ENCODE measurements around the gene BABAM2.

The BABAM2 gene

DNA sequence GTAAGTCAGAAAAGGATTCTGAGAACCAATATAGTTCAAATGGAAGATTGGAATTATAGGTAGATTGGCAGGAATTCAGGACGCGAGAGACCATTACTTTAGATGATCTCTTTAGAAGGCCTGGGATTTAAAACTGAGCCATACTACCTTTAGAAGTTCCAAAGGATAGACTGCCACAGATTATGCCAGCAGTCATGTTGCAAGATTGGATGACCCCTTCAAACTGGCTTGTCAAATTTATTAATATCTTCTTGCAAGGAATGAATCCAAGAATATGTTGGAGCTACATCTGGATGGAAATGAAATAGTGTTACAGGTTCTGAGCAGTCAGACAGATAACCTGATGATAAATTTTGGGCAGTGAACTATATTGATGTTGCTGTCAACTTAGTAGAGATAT lies 22.0 kb downstream of the BABAM2 start:
- no peak for DNase-seq (ENCODE audit: low read depth)

DNA sequence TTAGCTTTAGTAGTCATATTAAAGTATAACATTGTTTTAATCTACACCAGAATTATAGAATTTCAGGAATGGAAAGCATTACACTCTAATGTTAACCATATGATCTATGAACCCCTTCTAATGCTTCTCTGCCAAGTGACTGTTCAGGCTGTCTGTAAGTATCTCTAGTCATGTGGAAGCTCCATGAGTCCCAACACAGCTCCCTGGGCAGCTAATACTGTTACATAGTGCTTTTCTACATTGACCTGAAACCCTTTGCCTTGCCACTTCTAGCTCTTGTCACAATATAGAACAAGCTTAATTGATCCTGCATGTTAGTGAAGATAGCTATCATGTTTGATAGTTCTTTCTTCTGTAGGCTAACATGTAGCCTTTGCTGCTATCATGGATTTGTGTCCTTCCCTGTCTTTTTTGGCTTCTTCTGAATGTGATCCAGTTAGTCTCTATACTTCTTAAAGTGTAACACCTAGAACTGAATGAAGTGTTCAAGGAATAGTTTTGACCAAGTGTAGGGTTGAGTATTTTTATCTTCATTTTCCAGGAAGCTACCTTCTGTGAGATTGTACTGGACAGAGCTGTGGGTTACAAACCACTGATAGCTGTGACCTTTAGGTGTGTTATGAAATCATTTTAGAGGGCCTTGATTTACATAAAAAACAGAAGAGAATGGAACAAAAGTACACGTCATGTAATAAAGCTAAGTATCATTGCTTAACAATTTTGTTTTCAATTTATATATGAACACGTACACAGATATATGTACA lies 23.7 kb downstream of the BABAM2 start:
- DNase-seq (ENCODE audit: low read depth) = peak; percentile 43

DNA sequence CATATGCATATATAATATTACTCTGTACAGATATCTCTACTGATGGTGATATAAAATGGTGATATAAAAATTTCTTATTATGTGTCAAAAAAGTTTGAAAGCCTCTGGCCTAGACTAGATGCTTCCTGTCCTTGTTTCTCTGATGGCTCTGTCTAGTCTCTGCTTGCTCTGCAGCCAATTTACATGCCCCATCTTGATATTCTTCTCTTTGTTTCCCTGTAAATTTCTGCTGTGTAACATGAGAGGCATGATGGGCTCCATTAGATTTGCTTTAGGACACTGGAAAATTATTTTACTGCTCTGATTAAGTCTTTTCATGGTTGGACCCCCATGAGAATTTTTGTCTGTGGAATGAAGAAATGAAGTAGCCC lies 24.3 kb downstream of the BABAM2 start:
- no peak for DNase-seq (ENCODE audit: low read depth)

DNA sequence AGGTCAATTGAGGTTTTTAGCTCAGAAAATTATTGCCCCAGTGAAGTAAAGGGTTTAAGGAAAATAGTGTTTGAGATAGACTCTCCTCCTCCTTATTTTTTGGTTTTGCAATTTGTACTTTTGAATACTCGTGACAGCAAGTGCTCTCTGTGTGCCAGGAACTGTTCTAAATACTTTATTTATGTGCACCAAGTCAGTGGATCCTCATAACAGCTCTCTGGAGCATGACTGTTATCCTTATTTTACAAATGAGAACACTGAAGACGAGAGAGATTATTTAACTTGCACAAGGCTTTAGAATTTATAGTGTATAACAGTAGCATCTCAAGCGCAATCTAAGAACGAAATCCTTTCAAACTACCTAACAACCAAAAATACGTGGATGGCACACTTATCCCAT lies 24.7 kb downstream of the BABAM2 start:
- no peak for DNase-seq (ENCODE audit: low read depth)

DNA sequence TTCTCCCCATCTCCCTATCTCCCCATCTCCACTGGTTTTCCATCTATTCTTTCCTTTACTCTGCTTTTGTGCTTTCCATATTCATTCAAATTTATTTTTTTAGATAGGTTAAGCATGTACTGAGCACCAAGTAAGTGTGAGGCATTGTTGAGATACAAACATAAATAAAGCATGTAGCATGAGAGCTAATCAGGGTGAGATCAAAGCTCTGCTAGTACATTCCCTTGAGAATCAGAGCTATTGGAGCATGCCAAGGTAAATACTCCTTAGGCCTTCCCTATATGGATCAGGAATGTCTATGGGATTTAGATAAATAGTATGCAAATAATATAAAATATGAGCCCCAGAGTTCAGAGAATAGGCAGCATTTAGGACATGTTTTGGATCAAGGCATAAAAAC lies 25.3 kb downstream of the BABAM2 start:
- no peak for DNase-seq (ENCODE audit: low read depth)

DNA sequence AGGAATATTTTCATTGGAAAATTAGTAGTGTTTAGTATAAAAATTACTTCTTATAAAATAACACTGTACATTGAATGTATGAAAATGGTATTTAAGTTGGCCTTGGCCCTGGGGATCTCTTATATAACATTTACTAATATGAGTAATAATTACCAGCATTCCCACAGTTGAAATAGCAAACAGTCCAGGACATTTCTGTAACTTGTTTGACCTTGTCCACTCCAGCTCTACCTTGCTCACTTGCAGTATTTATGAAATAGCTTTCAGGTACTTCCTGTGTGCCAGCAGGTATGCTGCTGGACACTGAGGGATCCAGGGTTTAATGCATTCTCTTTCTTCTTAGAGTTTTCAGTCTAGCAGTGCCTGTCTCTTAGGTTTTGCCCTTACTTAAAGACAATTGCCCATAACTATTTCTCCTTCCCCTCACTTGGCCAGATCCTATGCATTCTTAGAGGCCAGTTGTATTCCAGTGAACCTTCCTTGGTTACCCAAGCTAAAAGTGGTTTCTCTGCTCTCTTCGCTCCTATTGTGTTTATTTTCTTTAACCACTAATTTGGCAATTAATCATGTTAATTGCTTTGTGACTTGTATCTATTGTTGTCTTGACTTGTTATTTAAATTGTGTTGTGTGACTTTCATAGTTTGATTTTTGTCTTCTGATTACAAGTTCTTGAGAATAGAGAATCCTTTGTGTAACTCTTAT lies 25.9 kb downstream of the BABAM2 start:
- DNase-seq (ENCODE audit: low read depth) = no peak

DNA sequence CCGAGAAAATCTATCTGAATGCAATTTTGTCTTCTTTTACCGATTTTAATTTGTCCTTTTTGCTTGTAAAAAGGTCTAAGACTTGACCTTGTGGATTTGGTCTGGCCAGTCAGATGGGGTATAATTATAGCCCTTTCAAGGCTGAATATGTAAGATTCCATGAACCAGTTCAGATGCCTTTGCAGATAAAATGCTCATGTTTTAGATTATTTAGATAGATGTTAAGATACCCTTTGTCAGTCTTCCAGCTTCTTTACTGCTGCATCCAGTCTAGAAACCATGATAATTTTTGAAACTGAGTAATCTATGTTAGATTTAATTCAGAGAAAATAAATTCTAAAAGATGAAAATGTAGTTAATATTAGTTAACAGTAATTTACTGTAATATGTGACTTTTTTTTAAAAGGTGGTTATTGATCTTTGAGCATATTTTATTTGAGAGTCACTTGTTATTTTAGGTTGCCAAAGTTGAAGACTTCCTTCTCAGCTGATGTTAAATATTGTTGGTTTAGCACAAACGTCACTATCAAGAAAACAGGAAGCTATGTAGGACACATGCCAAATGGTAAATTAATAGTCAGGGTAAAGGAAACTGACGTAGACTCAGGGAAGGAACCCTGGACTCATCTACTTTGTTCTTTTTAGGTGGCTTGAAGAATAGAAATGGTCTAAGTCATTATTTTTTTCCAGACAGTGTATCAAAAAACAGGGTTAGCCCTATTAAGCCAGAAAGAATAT lies 29.8 kb downstream of the BABAM2 start:
- DNase-seq (ENCODE audit: low read depth) = no peak

DNA sequence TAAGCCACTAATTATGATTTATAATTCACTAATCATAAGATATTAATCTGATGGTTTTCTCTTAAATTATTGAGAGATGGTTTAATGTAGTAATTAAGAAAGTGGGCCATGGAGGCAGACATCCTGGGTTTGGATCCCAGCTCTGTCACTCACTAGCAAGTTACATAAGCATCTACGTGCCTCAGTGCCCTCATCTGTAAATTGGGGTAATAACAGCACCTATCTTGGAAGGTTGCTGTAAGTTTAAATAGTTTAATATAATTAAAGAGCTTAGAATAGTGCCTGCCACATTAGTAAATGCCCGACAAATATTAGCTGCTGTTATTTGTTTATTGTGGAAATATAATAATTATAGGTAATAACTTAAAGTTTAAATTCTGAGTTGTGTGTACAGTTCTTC lies 30.9 kb downstream of the BABAM2 start:
- DNase-seq (ENCODE audit: low read depth) = no peak

DNA sequence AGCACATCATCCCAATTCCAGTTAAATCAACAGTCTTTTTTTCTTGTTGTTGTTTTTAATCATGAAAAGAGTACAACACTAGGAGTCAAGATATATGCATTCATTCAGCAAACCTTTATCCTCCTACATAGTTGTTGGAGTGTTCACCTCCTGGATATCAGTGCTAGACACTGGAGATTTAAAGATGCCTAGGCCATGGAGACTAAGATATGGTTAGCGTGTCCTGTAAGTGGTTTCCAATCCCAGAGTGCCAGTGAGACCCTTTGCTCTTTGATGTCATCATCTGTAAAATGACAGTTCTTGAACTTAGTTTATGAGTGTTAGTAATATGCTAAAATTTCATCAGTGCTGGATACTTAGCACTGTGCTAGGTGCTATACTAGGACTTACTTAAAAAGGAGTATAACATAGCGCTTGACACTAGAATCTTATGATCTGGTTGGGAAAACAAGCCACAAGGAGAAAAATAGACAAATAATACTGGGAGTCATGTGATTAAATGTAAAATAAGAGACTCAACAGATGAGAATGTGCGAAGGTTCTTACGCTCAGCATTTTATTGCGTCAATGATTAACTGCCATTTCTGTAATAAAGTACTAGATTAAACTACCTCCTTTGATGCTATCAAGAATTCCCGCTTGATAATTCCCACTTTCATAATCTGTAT lies 31.5 kb downstream of the BABAM2 start:
- no peak for DNase-seq (ENCODE audit: low read depth)

DNA sequence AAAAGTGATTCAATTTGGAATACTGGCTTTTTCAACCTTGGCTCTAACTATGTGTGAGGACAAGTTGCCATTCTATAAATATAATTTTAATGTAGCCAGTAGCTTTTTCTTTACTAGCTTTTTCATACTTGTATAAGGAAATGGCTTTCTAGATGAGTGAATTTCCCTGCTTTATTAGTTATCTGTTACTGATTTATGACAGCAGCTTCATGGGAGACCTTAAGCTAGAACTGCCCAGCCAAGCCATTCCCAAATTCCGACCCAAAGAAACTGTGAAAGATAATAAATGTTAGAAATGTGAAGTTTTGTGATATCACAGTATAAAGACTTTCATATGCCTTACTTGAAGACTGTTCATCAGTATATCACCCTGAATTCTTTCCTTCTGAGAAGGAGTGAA lies 32.3 kb downstream of the BABAM2 start:
- DNase-seq (ENCODE audit: low read depth) = no peak

DNA sequence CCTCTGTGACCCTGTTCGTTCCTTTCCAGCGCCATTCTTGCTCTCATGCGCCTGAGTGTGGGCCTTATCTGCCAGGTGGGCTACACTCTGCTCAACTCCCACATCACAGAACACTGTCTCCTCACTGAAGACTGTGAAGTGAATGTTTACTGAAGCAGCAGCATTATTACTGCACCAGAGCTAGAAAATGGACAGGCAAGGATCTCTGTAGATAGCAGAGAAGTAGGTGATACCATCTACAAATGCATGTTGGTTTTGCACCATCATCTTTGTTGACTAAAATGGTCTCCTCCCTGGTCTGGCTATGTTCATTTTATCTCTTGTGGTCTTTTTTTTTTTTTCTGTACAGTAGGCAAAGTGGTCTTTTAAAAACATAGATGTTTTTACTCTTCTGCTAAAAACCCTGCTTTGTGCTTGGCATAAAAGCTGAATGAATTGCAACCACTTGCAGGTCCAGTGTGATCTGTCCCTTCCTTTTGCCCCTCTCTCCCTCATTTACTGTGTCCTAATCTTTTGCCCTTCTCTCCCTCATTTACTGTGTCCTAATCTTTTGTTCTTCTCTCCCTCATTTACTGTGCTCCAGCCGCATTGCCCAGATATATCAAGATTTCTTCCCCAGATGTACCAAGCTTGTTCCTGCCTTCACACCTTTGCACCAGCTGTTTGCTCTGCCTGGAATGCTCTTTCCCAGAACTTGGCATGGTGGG lies 35.4 kb downstream of the BABAM2 start:
- no peak for DNase-seq (ENCODE audit: low read depth)

DNA sequence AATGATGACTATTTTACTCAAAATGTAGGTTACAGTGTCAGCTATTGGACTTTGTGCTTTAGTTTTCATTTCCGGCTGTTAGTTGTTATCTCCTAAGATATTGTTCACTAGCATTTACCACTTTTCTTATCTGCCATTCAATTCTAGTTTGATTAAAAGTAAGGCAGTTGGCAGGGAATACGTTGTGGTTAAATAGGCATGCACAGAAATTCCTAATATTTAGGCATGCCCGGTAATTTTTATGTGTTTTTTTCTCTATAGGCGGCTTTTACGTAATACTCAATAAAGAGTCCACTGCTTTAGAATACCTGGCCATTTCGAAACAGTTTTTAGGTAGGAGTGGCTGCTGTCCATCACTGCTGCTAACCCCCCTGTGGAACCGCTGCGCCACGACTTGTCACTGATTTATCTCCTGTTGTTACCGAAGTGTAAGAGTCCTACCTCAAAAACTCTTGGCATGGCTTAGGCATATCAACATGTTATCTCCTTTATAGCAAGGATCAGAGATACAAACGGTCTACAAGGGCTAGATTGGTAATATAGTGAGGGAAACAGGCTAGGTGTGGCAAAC lies 39.5 kb downstream of the BABAM2 start:
- no peak for DNase-seq (ENCODE audit: low read depth)

DNA sequence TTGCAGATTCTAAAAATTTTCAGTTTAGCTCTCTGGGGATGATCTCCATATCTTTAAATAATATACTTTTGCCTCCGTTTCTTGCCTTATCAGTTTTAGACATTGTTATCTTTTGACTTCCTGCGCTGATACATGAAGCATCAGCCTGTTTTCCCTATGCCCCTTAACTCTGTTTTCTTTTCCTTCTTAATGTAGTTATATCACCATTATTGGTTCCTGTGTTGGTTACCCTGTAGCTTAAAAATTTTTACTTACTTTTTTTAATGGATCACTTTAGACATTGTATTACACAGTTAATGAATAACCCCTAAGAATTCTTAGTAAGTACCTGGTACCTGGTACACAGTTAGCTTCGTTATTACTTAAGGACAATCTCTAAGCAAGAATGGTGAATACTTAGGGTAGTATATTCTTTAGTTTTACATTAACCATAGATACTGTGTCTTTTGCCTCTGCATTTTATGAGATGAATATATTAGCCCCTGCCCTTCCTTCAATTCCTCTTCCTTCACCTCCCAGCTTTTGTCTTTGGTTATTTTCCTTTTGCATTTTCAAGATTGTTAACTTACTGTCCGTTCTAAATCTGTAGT lies 40.9 kb downstream of the BABAM2 start:
- DNase-seq (ENCODE audit: low read depth) = no peak

DNA sequence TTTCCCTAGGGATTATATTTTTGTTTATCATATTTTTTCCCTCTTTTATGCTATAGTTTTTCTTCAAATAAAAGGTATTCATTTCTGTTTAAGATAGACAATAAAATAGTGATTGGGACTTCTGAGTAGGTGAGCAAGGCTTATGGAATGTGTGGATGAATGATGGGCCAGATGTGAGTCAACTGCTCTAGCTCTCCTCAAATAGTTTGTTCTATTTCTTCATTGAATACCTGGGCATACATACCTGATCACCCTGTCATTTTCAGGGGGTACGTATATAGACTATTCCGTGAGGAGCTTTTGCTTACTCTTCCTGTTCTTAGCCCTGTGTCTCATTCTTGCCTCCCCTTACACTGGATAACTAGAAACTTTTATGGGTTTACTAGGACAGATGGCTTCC lies 41.9 kb downstream of the BABAM2 start:
- no peak for DNase-seq (ENCODE audit: low read depth)

DNA sequence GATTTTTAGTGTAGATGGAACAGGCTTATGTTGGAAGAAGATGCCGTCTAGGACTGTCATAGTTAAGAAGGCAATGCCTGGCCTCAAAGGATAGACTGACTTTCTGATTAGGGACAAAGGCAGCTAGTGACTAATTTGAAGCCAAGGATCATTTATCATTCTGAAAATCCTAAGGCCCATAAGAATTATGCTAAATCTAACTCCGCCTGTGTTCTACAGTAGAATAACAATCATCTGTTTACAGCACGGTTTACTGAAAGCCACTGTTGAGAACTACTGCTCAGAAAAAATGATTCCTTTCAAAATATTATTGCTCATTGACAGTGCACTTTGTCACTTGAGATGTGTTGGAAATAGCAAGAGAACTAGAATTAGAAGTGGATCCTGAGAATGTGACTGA lies 44.5 kb downstream of the BABAM2 start:
- no peak for DNase-seq (ENCODE audit: low read depth)

DNA sequence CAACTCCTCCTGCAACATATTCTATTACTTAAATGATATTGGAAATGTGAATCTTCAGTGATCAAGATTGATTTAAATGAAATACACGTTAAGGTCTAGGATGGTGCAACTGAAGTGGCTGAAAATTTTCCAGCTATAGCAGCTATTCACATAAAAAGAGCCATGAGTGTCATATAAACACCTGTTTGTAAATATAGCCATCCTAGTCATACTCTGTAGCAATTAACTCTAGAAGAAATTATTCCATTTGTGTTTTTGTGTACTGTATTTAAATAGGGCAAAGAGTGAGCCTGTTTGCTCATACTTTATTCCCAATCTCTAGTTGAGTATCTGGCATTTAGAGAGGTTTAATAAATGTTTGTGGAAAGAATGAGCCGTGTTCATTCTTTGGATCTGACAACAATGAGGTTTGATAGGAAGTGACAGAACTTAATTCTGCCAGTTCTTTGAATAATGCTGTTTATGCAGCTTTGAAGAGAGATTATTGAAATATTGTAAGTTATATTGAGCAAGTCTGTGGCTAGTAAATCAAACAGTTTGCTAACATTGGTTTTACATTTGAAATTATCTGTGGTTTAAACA lies 49.7 kb downstream of the BABAM2 start:
- no peak for DNase-seq (ENCODE audit: low read depth)

DNA sequence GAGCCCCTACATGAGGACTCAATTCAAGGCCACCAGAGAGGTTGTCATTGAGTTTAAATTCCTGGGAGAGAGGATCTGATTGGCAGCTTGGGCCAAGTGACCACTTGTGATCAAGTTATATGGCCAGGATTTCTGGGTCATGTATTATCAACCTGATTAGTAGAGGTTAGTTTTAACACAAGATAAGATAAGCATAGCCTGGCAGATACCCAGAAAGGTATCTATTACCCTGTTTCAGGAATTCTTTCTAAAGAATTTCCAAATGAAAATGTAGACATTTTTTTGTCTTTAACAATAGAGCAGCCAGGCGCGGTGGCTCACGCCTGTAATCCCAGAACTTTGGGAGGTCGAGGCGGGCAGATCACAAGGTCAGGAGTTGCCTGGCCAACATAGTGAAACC lies 50.5 kb downstream of the BABAM2 start:
- no peak for DNase-seq (ENCODE audit: low read depth)

DNA sequence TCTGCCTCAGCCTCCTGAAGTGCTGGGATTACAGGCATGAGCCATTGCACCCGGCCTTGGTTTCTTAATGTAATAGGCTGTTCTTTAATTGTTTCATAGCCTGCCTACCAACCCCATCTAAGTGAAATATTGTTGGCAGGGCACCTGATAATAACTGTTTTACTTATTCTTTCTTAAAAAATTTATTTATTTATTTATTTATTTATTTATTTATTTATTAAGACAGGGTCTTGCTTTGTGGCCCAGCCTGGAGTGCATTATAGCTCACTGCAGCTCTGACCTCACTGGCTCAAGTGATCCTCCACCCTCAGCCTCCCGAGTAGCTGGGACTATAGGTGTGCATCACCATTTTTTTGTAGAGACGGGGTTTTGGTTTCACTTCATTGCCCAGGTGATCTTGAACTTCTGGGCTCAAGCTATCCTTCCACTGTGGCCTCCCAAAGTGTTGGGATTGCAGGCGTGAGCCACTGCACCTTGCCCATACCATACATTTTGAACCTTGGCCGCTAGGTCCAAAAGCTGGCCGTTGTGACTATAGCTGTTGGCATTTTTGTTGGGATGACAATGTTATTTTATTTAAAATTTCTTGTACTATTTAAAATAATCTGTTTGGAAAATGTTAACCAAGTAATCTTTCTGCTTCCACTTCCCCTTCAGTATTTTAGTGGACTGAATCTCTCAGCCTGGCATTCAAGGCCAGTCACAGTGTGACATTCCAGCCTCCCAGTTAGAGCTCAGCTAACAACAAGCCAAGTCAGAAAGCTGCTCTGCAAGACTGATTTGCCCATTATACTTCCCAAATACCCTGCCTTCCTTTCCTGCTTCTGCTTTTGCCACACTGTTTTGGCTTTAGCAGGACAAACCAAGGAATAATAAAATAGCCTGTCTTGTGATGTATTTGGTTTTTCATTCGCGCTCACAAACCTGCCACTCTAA lies 52.4 kb downstream of the BABAM2 start:
- no peak for DNase-seq (ENCODE audit: low read depth)

DNA sequence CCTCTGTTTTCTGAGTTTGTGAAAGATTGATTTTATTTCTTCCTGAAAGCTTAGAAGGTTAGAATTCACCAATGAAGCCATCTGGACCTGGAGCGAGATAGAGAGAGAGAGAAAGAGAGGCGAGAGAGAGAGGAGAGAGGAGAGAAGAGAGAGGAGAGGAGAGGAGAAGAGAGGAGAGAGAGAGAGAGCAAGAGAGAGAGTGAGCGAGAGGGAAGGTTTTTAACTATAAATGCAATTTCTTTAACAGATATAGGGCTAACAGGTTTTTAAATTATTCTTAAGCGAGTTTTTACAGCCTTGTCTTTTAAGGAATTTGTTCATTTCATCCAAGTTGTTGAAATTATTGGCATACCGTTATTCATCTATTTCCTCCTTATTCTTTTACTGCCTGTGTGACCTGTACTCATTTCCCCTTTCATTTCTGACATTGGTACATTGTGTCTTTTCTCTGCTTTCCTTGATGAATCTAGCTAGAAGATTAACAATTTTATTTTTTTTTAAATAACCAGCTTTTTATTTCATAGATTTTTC lies 56.1 kb downstream of the BABAM2 start:
- DNase-seq (ENCODE audit: low read depth) = no peak

DNA sequence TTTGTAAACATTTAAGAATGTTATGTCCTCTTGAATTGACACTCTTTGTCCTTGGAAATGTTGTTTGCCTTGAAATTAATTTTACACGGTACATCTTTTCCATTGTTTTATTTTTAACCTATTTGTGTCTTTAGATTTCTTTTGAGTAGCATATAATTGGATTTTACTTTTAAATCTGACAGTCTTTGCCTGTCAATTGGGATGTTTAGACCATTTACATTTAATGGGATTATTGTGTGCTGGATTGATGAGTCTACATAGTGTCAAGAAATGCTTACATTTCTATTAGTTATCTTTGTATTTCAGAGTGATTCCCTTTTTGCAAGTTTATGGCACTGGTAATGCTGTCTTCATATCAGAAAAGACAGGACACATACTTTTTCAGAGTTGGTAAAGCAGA lies 61.5 kb downstream of the BABAM2 start:
- DNase-seq (ENCODE audit: low read depth) = no peak
